Astrocyte of the spinal cord (primary cell): Measurements from ENCODE around the gene FYN.
A peak's percentile ranks its signal among the peaks of the same experiment; 100 is the strongest.

Experiments
- DNase-seq: peaks from one replicate; pipeline ENCODE4 v3.0.0; 2011; ENCODE audit warnings: low read depth, low spot score
- H3K4me3 ChIP-seq: 2 replicates; pipeline ENCODE4 v1.5.1; 2011; ENCODE audit warnings: low read depth, mild to moderate bottlenecking, low read length, moderate library complexity
- CTCF ChIP-seq: IDR thresholded peaks from 2 replicates; pipeline ENCODE4 v1.5.1; 2012; ENCODE audit warnings: low read depth, mild to moderate bottlenecking, low read length, inconsistent platforms
- in situ Hi-C: cut with HindIII; loops from 2 replicates; pipeline ENCODE4 v1.10.0; 2017; ENCODE audit warnings: low sequenced_read_pairs

Gene FYN

GRCh38 chr6:111672761-111673450 is 200.3 kb downstream of the FYN start:
- no peak for DNase-seq
- H3K4me3 ChIP-seq: no peak overlapping the region
- TF ChIP-seq CTCF: no peak
- in situ Hi-C loops: no loop called here

GRCh38 chr6:111669326-111669725 is 203.9 kb downstream of the FYN start:
- no peak for DNase-seq
- H3K4me3 ChIP-seq: no peak overlapping the region
- in situ Hi-C loops: no loop called here
- TF ChIP-seq CTCF: no peak

GRCh38 chr6:111668410-111668809 is 204.8 kb downstream of the FYN start:
- peak; percentile 31 for TF ChIP-seq CTCF
- in situ Hi-C loops: no loop called here
- H3K4me3 ChIP-seq: no peak overlapping the region
- no peak for DNase-seq

GRCh38 chr6:111667931-111668330 is 205.3 kb downstream of the FYN start:
- H3K4me3 ChIP-seq: no peak overlapping the region
- DNase-seq: no peak
- in situ Hi-C loops: no loop called here
- TF ChIP-seq CTCF: no peak

GRCh38 chr6:111666847-111667246 is 206.4 kb downstream of the FYN start:
- in situ Hi-C loops: no loop called here
- DNase-seq: peak; percentile 16
- H3K4me3 ChIP-seq: no peak overlapping the region
- no peak for TF ChIP-seq CTCF

GRCh38 chr6:111664565-111665030 is 208.7 kb downstream of the FYN start:
- no peak overlapping the region for H3K4me3 ChIP-seq
- in situ Hi-C loops: no loop called here
- no peak for DNase-seq
- no peak for TF ChIP-seq CTCF
